GM23248 (cell line): Measurements from ENCODE around the gene NAT14.

Experiments
- EZH2 ChIP-seq: fragments of 200-600 bp; sonication (generic); IDR thresholded peaks from 2 replicates; pipeline ENCODE4 v1.6.1; 2018; ENCODE audit warnings: antibody characterized with exemption, mild to moderate bottlenecking; ENCODE audit not compliant: insufficient read depth, poor library complexity, severe bottlenecking
- EZH2phosphoT487 ChIP-seq: fragments of 200-600 bp; sonication (generic); IDR thresholded peaks from 2 replicates; pipeline ENCODE4 v1.6.1; 2018; ENCODE audit warnings: antibody characterized with exemption, moderate library complexity, mild to moderate bottlenecking, low read depth; ENCODE audit not compliant: insufficient read depth

DNA sequence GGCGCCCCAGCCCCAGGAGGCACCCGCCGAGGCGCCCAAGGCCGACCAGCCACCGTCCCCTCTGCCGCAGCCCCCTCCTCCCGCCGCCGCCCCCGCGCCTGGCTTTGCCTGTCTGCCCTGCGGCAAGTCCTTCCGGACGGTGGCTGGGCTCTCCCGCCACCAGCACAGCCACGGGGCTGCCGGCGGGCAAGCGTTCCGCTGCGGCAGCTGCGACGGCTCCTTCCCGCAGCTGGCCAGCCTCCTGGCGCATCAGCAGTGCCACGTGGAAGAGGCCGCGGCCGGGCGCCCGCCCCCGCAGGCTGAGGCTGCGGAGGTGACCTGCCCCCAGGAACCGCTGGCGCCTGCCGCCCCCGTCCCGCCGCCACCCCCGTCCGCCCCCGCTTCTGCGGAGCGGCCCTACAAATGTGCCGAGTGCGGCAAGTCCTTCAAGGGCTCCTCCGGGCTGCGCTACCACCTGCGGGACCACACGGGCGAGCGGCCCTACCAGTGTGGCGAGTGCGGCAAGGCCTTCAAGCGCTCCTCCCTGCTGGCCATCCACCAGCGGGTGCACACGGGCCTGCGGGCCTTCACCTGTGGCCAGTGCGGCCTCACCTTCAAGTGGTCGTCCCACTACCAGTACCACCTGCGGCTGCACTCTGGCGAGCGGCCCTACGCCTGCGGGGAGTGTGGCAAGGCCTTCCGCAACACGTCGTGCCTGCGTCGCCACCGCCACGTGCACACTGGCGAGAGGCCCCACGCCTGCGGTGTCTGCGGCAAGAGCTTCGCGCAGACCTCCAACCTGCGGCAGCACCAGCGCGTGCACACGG, 2.6 kb upstream of the NAT14 start:
- TF ChIP-seq EZH2 (no peak), EZH2phosphoT487 (no peak)
